Nephron (organoid): ENCODE measurements around the gene DUSP9.

ENCODE experiments used
- H3K27ac Mint-ChIP-seq, 3 experiments: 2 replicates each; pipeline ENCODE4 v1.8.0; 2020; ENCODE audit warnings: mixed read lengths in 3 of 3, mild to moderate bottlenecking in 2 of 3, moderate library complexity in 1 of 3
- H3K27me3 Mint-ChIP-seq: 2 replicates; pipeline ENCODE4 v1.8.0; 2021; ENCODE audit warnings: low read depth, mild to moderate bottlenecking, moderate library complexity, mixed read lengths
- H3K36me3 Mint-ChIP-seq: 2 replicates; pipeline ENCODE4 v1.8.0; 2020; ENCODE audit warnings: low read depth, mixed read lengths
- H3K4me1 Mint-ChIP-seq: 2 replicates; pipeline ENCODE4 v1.8.0; 2020; ENCODE audit warnings: mixed read lengths
- H3K4me3 Mint-ChIP-seq, 3 experiments: 2 replicates each; pipeline ENCODE4 v1.8.0; 2020; ENCODE audit warnings: mild to moderate bottlenecking in 3 of 3, mixed read lengths in 3 of 3, moderate library complexity in 2 of 3
- H3K9me3 Mint-ChIP-seq: 2 replicates; pipeline ENCODE4 v1.8.0; 2020; ENCODE audit warnings: mixed read lengths
- CTCF ChIP-seq, 3 experiments: fragments of 200-600 bp; sonication (generic); IDR thresholded peaks; one replicate each; pipeline ENCODE4 v1.5.0; 2021; ENCODE audit warnings: antibody characterized with exemption in 3 of 3; ENCODE audit not compliant: unreplicated experiment in 3 of 3

DUSP9 gene

GRCh38 chrX:153636716-153637115 lies 10.3 kb upstream of the DUSP9 start:
- H3K4me1 Mint-ChIP-seq, result peaks cover 23% of the 10 kb centered on the region
- peaks cover 4% of the 10 kb centered on the region for H3K36me3 Mint-ChIP-seq
- H3K27me3 Mint-ChIP-seq, result peaks cover 7% of the 10 kb centered on the region
- no peak overlapping the region for H3K27ac Mint-ChIP-seq
- H3K9me3 Mint-ChIP-seq, result peaks cover 17% of the 10 kb centered on the region
- no peak overlapping the region for H3K4me3 Mint-ChIP-seq
- no peak for TF ChIP-seq CTCF (IDR thresholded peaks at IDR 0.05; ENCODE audit: unreplicated experiment in 3 of 3)

- peaks cover 8% of the 10 kb centered on the region for H3K27me3 Mint-ChIP-seq
- H3K4me3 Mint-ChIP-seq, result no peak overlapping the region
Measured at GRCh38 chrX:153637121-153638040, 9.6 kb upstream of the DUSP9 start.

GRCh38 chrX:153638041-153638371 lies 9.0 kb upstream of the DUSP9 start:
- H3K27me3 Mint-ChIP-seq, result peaks cover 13% of the 10 kb centered on the region
- H3K4me1 Mint-ChIP-seq, result peaks cover 23% of the 10 kb centered on the region
- TF ChIP-seq CTCF (IDR thresholded peaks at IDR 0.05; ENCODE audit: unreplicated experiment in 3 of 3), result no peak
- H3K9me3 Mint-ChIP-seq, result peaks cover 14% of the 10 kb centered on the region
- H3K27ac Mint-ChIP-seq, result no peak overlapping the region
- H3K36me3 Mint-ChIP-seq, result peaks cover 4% of the 10 kb centered on the region
- H3K4me3 Mint-ChIP-seq, result no peak overlapping the region

More at GRCh38 chrX:153637121-153638040, 9.6 kb upstream of the DUSP9 start:
- TF ChIP-seq CTCF (IDR thresholded peaks at IDR 0.05; ENCODE audit: unreplicated experiment in 3 of 3), result no peak
- Mint-ChIP-seq H3K27ac (peak overlapping the region in 1 of 3 experiments; percentile 33), H3K9me3 (peaks cover 14% of the 10 kb centered on the region), H3K4me1 (peaks cover 23% of the 10 kb centered on the region), H3K36me3 (peaks cover 4% of the 10 kb centered on the region)

- H3K4me3 Mint-ChIP-seq, result peak overlapping the region in 1 of 3 experiments; percentile 16
- peaks cover 19% of the 10 kb centered on the region for H3K27me3 Mint-ChIP-seq
- H3K4me1 Mint-ChIP-seq, result peaks cover 23% of the 10 kb centered on the region
- H3K9me3 Mint-ChIP-seq, result peaks cover 14% of the 10 kb centered on the region
- H3K36me3 Mint-ChIP-seq, result peaks cover 4% of the 10 kb centered on the region
- peak overlapping the region in 2 of 3 experiments; percentile 61 to 69 for H3K27ac Mint-ChIP-seq
- no peak for TF ChIP-seq CTCF (IDR thresholded peaks at IDR 0.05; ENCODE audit: unreplicated experiment in 3 of 3)
Measured at GRCh38 chrX:153638436-153639176, 8.4 kb upstream of the DUSP9 start.

GRCh38 chrX:153639177-153640044 lies 7.6 kb upstream of the DUSP9 start:
- Mint-ChIP-seq H3K9me3 (peaks cover 13% of the 10 kb centered on the region), H3K4me1 (peaks cover 21% of the 10 kb centered on the region), H3K27ac (peak overlapping the region in 1 of 3 experiments; percentile 61), H3K4me3 (no peak overlapping the region), H3K36me3 (peaks cover 4% of the 10 kb centered on the region), H3K27me3 (peaks cover 24% of the 10 kb centered on the region)
- no peak for TF ChIP-seq CTCF (IDR thresholded peaks at IDR 0.05; ENCODE audit: unreplicated experiment in 3 of 3)
